ENCODE measurements around the gene MEA1.

DNA sequence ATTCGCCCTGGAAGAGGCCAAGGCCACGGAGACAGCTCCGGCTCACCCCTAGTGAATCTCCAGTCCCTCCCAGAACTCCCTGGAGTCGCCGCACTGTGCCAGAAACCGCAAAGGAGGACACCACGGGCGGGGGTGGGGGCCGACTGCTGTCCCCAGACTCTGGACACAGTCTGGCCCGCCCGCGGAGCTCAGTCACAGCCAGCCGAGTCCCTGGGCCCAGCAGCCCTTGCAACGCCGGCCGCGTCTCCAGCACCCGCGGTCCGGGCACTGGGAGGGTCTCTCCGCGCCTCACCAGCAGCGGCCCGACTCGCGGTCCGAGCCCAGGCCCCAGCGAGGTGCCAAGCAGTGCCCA is 35.3 kb downstream of the MEA1 start:
- no peak for TF ChIP-seq TAF1 (IDR thresholded peaks at IDR 0.05; ENCODE audit: low read depth)
- TF ChIP-seq RAD21 (IDR thresholded peaks at IDR 0.05; ENCODE audit: low read depth): no peak
- TF ChIP-seq MAX (IDR thresholded peaks at IDR 0.05): no peak
- TF ChIP-seq REST (IDR thresholded peaks at IDR 0.05; ENCODE audit: low read depth): no peak
- no peak for TF ChIP-seq CEBPB (IDR thresholded peaks at IDR 0.05)
- no peak for TF ChIP-seq FOXM1 (IDR thresholded peaks at IDR 0.05; ENCODE audit: borderline replicate concordance, low read depth)
- TF ChIP-seq EP300 (IDR thresholded peaks at IDR 0.05; ENCODE audit: borderline replicate concordance): no peak
- no peak for TF ChIP-seq ZBTB7A (IDR thresholded peaks at IDR 0.05; ENCODE audit: low read depth)
- TF ChIP-seq CREB1 (IDR thresholded peaks at IDR 0.05; ENCODE audit: low read depth): no peak
- no peak for TF ChIP-seq TEAD4 (IDR thresholded peaks at IDR 0.05)
- TF ChIP-seq EGR1 (IDR thresholded peaks at IDR 0.05): no peak
- TF ChIP-seq YY1 (IDR thresholded peaks at IDR 0.05; ENCODE audit: low read depth): no peak
- no peak for TF ChIP-seq TCF12 (IDR thresholded peaks at IDR 0.05; ENCODE audit: low read depth)

All from Ishikawa (cell line).